BE2C (cell line): Measurements from ENCODE around the gene MTF1.

Experiments used
- DNase-seq: peaks from one replicate; pipeline ENCODE4 v3.0.0-alpha.2; 2020
- H3K27me3 ChIP-seq: fragments of 250-450 bp; sonication (Bioruptor Pico); 2 replicates; pipeline ENCODE4 v1.5.1; 2020; ENCODE audit warnings: mild to moderate bottlenecking
- H3K36me3 ChIP-seq: fragments of 250-450 bp; sonication (Bioruptor Pico); 2 replicates; pipeline ENCODE4 v1.5.1; 2020; ENCODE audit warnings: mild to moderate bottlenecking
- H3K4me1 ChIP-seq: fragments of 250-450 bp; sonication (Bioruptor Pico); 2 replicates; pipeline ENCODE4 v1.5.1; 2020
- H3K4me3 ChIP-seq: 2 replicates; pipeline ENCODE4 v1.5.1; 2011; ENCODE audit warnings: low read depth, low read length
- H3K9me3 ChIP-seq: fragments of 250-450 bp; sonication (Bioruptor Pico); 2 replicates; pipeline ENCODE4 v1.5.1; 2020
- TF ChIP-seq, protein P1 (sequence below): IDR thresholded peaks from 2 replicates; pipeline ENCODE4 v1.5.1; 2012; ENCODE audit warnings: mild to moderate bottlenecking, low read depth, low read length

The MTF1 gene

DNA sequence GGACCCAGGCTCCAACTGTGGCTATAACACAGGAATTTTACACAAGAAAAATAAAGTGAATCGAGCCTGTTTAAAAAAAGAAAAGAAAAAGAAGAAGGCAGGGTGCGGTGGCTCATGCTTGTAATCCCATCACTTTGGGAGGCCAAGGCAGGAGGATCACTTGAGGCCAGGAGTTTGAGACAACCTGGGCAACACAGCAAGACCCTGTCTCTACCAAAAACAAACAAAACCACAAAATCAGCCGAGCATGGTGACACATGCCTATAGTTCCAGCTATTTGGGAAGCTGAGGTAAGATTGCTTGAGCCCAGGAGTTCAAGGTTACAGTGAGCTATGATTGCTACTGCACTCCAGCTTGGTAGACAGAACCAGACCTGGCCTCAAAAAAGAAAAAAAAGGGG is 17.7 kb downstream of the MTF1 start:
- Histone ChIP-seq H3K4me3 (no peak overlapping the region), H3K27me3 (no peaks in the 10 kb centered on the region), H3K36me3 (0 out of 2 replicates have a peak, but pooled peaks cover 3% of the 10 kb centered on the region), H3K4me1 (no peaks in the 10 kb centered on the region), H3K9me3 (no peaks in the 10 kb centered on the region)
- DNase-seq: no peak
- TF ChIP-seq, protein P1, sequence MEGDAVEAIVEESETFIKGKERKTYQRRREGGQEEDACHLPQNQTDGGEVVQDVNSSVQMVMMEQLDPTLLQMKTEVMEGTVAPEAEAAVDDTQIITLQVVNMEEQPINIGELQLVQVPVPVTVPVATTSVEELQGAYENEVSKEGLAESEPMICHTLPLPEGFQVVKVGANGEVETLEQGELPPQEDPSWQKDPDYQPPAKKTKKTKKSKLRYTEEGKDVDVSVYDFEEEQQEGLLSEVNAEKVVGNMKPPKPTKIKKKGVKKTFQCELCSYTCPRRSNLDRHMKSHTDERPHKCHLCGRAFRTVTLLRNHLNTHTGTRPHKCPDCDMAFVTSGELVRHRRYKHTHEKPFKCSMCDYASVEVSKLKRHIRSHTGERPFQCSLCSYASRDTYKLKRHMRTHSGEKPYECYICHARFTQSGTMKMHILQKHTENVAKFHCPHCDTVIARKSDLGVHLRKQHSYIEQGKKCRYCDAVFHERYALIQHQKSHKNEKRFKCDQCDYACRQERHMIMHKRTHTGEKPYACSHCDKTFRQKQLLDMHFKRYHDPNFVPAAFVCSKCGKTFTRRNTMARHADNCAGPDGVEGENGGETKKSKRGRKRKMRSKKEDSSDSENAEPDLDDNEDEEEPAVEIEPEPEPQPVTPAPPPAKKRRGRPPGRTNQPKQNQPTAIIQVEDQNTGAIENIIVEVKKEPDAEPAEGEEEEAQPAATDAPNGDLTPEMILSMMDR: no peak

DNA sequence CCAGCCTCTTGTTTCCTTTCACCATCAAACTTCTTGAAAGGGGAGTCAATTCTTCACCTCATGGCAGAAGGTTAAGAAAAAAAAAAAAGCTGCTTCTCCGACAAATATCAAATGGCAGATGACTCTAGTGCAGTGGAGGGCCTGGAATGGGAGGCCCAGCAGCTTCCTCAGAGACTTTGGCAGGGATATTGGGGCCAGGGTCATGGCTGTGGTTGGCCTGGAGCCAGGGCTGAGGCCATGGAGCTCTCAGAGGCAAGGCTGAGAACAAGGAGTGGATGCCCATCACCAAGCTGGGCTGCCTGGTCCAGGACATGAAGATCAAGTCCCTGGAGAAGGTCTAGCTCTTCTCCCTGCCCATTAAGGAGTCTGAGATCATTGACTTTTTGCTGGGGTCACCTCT is 18.7 kb downstream of the MTF1 start:
- DNase-seq: no peak

DNA sequence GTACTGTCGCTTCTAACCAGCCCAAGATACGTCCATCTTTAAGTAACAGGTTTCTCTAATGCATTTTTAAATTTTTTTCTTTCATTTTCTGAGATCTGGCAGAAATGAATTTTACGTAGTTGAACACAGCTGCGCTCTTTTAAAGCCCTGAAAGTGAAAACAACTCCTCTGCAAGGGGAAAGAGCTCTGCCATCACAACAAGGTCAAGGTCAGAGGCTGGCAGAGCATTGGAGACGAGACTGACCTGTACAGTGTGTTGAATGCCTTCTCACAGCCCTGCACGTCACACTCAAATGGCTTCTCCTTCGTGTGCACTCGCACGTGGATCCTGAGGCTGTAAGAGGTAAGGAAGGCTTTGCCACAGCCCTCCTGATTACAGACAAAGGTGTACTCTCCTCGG is 19.7 kb downstream of the MTF1 start:
- Histone ChIP-seq H3K4me1 (no peaks in the 10 kb centered on the region), H3K27me3 (no peaks in the 10 kb centered on the region), H3K4me3 (no peak overlapping the region), H3K36me3 (peaks cover 7% of the 10 kb centered on the region; the same call in 1 of the 2 replicates), H3K9me3 (no peaks in the 10 kb centered on the region)
- TF ChIP-seq, protein P1: no peak
- no peak for DNase-seq

More for the DNA sequence above, 18.7 kb downstream of the MTF1 start:
- H3K4me1 ChIP-seq: no peaks in the 10 kb centered on the region
- TF ChIP-seq, protein P1: no peak
- no peak overlapping the region for H3K4me3 ChIP-seq
- H3K9me3 ChIP-seq: no peaks in the 10 kb centered on the region
- 0 out of 2 replicates have a peak, but pooled peaks cover 3% of the 10 kb centered on the region for H3K36me3 ChIP-seq
- H3K27me3 ChIP-seq: no peaks in the 10 kb centered on the region

DNA sequence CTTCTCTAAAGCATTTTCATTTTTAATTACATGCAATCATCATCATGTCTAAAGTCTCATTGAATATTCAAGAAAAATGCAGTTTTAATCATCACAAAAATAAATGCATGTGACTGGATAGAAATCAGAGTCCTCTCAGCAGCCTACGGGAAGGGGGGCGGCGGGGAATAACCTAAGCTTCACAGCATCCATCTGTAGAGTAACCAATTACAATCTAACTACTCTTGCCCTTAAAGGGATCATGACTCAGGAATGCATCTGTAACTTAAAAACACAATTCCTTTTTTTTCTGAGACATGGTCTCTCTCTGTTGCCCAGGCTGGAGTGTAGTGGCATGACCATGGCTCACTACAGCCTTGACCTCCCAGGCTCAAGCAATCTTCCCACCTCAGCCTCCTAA is 22.6 kb downstream of the MTF1 start:
- H3K27me3 ChIP-seq: no peaks in the 10 kb centered on the region
- no peaks in the 10 kb centered on the region for H3K4me1 ChIP-seq
- DNase-seq: no peak
- no peak overlapping the region for H3K4me3 ChIP-seq
- no peaks in the 10 kb centered on the region for H3K9me3 ChIP-seq
- TF ChIP-seq, protein P1: no peak
- H3K36me3 ChIP-seq: peaks cover 7% of the 10 kb centered on the region; the same call in 1 of the 2 replicates

DNA sequence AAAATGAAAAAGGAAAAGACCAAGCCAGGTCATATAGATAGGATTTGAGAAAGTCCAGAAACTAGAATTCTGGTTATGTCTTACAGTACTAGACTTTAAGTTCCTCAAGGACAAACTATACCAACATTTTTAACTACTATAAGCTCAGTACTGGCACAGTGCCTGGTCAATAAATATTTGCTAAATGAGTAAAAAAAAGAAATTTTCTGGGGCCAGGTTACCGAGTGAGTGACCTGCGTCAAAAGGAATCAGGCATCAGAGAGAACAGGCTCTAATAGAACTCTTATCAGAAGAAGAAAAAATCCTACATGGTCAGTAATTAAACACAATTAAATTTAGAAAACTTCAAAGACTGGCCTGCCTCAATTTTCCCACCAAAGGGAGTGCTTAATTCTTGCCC is 27.6 kb downstream of the MTF1 start:
- Histone ChIP-seq H3K36me3 (peaks cover 4% of the 10 kb centered on the region; the same call in 1 of the 2 replicates), H3K4me1 (no peaks in the 10 kb centered on the region), H3K9me3 (no peaks in the 10 kb centered on the region), H3K4me3 (no peak overlapping the region), H3K27me3 (no peaks in the 10 kb centered on the region)
- TF ChIP-seq, protein P1: no peak
- no peak for DNase-seq

DNA sequence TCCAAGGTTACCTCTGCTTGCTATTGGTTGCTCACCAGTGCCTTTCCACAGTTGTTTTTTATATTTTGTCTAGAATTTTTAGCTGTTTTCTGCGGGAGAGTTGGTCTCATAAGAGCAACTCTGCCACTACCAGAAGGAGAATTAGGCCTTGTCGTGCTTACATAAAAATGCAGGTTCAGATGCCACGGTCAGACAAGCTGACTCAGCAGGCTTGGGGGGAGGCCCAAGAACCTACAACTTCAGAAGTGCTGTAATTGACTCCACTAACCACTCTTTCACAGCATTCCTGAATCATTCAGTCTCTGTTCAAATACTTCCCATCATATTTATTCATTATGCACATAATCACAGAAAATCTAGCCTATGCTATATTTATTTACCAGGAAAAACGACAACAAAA is 28.3 kb downstream of the MTF1 start:
- no peak for DNase-seq
- TF ChIP-seq, protein P1: no peak
- H3K4me3 ChIP-seq: no peak overlapping the region
- no peaks in the 10 kb centered on the region for H3K4me1 ChIP-seq
- H3K36me3 ChIP-seq: peaks cover 4% of the 10 kb centered on the region; the same call in 1 of the 2 replicates
- no peaks in the 10 kb centered on the region for H3K9me3 ChIP-seq
- H3K27me3 ChIP-seq: no peaks in the 10 kb centered on the region
